ENCODE results near the gene ATRN.

GRCh38 chr20:3479759-3480615 is 9.2 kb downstream of the ATRN start:
- TF ChIP-seq CTCF (IDR thresholded peaks at IDR 0.05; ENCODE audit: extremely low read depth in 1 of 2, insufficient read depth in 1 of 2, low read depth in 1 of 2, low read length in 2 of 2) (no peak), POLR2A (IDR thresholded peaks at IDR 0.05; ENCODE audit: low read depth, low read length) (no peak), MAX (IDR thresholded peaks at IDR 0.05; ENCODE audit: insufficient read depth, insufficient read length) (no peak)
